GM19467 (cell line): Measurements from ENCODE around the gene SNUPN.
"Not testable (repeated sequence)": the region's sequence is repeated elsewhere in the genome, so short reads cannot be mapped to it uniquely, and the experiment has no call there.

Source experiments
- ATAC-seq: cut with Tn5 transposase; IDR thresholded peaks from one replicate; pipeline ENCODE4 v1.9.1; 2021; ENCODE audit warnings: mild to moderate bottlenecking, moderate library complexity; ENCODE audit not compliant: unreplicated experiment

SNUPN gene

DNA sequence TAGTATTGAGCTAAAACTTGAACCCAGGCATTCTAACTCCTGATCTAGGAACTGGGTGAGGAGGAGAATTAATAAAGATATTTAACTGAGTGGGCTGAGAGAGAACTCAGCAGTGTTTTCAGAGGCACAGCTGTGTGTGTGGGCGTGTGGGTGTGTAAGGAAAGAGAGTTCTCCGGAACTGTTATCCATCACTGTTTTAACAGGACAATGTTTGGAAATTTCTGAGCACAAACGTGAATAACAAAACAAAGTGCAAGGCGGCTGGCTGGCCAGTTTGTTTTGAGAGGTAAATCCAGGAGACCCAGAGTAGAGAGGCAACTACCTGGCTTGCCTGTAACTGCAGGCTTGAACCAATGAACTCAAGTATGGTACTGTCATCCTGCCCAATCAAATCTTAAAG, 41.4 kb downstream of the SNUPN start:
- no peak for ATAC-seq

DNA sequence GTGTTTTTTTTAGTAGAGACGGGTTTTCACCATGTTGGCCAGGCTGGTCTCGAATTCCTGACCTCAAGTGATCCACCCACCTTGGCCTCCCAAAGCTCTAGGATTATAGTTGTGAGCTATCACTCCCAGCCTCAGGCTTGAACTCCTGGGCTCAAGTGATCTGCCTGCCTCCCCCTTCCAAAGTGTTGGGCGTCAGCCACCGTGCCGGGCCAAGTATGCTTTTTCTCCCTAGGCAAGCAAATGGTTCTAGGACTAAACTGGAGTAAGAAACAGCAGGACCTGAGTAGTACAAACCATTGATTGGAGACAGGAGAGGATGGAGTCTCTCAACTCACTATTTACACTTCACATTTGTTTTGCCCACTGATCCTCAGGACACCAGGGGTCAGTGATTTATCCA, 41.8 kb downstream of the SNUPN start:
- no peak for ATAC-seq

DNA sequence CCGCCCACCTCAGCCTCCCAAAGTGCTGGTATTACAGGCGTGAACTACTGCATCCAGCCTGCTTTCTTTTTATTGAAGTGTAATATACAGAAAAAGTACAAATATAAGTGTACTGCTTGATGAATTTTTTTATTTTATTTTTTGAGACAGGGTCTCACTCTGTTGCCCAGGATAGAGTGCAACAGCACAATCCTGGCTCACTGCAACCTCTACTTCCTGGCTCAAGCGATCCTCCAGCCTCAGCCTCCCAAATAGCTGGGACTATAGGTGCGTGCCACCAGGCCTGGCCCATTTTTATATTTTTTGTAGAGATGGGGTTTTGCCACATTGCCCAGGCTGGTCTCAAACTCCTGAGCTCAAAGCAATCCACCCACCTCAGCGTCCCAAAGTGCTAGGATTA, 42.6 kb downstream of the SNUPN start:
- not testable (repeated sequence) for ATAC-seq

DNA sequence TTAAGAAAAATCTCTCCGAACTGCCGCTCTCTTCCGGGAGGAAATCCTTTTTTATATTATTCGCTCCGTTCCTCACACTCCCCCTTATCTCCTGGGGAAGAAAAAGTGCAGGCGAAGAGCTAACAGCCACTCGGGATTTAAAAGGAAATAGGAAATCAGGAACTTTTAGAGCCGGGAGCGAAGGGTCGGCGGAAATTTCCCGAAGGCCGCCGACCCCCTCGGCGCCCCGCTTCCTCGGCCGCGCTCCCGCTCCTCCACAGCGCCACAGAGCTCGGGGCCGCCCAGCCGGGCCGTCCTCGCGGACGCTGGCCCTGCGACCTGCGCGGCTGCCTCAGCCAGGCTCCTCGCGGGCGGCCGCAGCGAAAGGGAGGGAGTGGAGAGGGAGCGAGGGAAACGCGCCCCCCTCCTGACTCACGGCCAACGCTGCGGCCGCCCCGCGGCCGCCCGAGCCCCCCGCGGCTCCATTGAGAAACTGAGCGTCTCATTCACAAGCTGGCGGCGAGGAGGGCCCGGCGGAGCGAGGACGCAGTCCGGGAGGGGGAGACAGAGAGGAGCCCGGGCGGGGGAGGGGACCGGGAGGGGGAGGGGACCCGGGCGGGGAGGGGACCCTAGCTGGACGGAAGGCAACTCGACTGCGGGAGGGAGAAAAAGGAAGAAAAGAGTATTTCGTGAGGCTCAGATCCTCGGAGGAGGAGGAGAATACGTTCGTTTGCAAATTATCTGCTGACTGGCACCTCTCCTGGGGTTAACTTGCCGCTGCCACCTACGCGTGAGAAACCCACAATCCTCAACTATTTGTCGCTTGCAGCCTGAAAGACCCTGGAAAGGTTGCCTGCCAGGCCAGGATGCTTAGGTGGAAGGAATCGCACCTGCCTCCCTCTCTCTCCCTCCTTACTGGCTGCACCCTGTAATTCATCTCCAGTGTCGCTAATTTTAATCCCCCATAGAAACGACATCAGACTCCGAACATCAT, 46.3 kb downstream of the SNUPN start, which contains the start of gene PTPN9:
Gene PTPN9, minus strand, starts transcription at position 368 of the 973 bp plus-strand sequence. CDS start 539 bp downstream, outside the sequence.
- ATAC-seq: peak; percentile 49

DNA sequence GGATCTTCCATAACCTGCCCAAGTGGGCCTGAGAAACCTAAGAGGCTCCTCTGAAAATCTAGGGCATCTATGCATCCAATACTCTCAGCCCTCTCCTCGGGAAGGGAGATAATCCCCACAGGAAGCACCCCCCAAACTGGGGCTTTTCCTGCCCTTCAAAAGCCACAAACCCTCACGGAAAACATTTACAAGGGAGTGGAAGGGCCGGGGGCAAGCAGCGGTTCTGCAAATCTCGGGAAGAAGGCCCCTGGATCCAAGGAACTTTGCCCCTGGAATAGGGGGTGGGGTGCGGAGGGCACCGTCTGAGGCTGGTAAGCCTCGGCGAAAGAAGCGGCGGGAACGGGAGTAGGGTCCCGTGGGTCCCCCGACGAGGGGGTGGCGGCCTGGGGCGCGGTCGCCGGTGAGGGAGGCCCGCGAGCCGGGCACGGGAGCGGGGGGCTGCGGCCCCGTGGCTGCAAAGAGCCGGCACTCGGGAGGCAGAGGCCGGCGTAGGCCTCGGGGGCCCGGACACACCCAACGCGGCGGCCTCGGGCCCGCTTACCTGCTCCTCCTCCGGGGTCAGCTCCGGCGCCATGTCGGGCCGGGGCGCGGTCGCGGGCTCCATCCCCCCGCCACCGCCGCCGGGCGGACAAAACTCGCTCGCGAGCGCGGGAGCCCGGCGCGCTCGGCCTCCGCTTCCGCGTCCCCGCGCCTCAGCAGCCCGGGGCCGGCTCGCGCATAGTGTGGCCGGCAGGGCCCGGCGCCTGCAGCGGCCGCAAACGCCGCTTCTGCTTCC, 47.2 kb downstream of the SNUPN start:
- no peak for ATAC-seq

DNA sequence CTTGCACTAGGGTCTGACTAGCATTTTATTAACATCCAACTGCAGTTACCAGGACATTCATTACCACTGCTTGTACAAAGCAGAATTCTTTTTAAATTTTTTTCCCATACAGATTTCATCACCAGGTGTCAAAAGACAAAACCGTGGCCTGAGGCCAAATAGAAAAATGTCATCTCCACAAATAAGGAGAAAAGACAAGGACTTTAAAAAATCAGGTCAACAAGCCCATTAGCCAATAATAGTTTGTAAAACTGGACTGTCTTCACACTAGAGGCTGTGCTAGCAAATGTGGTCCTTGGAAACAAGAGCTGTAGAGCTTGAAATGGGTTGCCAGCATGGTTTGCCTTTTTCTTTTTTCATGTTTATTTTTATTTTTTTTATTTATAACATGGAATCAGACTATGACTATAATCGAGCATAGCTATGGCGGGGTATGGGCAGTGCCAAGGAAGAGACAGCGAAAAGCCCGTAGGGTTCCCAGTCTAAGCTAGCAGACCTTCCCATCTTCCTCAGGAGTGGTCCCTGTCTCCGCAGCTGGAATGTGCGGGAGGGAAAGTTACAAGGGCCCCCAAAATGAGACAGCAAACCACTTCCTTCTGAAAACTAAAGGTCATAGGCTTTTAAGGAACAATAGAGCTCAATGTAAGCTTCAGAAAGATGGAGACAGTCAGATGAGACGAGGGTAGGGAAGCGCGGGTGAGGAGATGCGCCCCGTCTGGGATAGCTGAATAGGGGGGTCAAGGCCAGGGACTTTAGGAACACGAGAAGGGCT, 47.9 kb downstream of the SNUPN start:
- ATAC-seq: no peak

DNA sequence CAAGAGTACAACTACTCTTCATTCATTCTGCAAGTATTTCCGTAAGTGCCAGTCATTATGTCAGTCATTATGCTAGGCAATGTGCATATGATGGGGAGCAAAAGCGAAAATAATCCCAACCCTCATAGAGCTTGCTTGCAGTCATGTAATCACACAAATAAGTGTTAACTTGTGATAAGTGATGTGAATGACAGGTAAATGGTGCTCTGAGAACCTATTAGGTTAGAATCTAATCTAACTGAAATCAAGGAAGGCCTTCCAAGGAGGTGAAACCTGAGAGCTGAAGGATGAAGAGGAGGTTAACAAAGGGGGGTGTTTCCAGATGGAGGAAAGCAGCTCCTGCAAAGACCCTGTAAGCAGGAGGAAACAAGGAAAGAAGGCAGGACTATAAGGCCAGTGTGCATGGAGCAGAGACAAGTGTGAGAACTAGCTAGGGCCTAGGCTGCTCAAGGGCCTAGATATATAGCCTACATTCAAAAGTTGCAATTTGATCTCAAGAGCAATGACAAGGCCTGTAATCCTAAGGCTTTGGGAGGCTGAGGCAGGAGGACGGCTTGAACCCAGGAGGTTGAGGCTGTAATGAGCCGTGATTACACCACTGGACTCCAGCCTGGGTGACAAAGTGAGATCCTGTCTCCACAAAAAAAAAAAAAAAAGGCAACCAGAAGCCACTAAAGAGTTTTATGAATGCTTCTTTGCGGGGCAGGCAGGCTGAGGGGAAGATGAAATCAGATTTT, 51.7 kb downstream of the SNUPN start:
- ATAC-seq: no peak

DNA sequence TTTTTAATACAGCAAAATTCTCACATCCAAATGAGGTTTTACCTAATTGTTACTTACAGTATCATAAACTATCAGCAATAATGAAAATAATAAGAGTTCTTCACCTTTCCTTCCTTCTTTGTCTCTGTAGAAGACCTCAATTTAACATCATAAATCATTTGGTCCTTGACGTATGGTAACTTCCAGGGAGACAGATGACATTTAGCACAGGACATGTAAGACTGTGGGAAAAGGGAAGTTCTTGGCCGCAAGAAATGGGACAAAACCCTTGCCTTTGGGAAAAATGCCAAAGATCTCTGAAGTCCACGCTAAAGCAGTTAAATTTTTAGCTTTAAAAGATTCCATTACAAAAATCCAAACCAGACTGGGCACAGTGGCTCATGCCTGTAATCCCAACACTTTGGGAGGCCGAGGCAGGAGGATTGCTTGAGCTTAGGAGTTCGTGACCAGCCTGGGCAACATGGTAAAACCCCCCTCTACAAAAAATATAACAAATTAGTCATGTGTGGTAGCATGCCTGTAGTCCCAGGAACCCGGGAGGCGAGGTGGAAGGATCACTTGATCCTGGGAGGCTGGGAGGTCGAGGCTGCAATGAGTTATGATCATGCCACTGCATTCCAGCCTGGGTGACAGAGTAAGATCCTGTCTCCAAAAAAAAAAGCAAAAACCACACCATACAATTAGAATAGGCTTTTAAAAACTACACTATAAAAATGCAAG, 55.2 kb downstream of the SNUPN start:
- ATAC-seq: no peak

DNA sequence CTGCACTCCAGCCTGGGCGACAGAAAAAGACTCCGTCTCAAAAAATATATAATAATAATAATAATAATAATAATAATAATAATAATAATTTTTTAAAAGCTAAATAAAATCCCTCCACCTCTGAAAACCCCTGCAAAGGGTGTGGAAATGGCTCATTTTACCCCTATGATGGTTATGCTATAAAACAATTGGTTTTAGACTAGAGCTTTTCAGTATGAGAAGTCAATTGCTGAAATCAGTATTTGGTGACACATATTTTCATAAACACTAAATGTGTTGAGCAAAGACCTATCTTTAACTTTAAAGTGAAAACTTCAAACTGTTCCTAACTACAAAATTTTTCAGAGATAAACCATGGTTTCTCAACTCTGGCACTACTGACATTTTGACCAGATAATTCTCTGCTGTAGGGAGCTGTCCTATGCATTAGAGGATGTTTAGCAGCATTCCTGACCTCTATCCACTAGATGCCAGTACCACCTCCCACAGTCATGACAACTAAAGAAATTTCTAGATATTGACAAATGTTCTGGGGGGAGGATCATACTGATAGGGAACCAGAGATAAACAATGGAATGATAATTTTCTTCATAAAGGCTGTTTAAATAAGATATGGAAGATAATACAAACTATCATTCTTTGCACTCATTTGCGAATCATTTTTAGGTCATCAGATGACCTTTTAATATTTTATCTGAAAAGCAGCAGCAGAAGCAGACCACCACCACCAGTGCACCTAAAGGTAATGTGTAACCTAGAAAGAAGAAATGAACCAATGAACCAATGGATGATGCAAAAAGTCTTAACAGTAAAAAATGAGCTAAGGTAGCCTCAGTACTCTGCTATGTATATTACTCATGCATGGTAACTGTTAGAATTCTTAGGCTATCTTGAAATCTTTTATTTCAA, 60.2 kb downstream of the SNUPN start:
- ATAC-seq: no peak

DNA sequence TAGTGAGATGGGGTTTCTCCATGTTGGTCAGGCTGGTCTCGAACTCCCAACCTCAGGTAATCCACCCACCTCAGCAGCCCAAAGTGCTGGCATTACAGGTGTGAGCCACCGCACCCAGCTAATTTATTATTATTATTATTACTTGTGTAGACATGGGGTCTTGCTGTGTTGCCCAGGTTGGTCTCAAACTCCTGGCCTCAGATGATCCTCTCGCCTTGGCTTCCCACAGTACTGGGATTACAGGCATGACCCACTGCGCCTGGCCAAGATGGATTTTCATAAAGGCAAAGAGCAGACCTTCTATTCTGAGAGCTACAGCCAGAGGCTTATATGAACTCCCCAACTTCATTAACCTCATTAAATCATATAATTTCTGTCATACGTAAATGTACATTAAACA, 63.6 kb downstream of the SNUPN start:
- no peak for ATAC-seq

DNA sequence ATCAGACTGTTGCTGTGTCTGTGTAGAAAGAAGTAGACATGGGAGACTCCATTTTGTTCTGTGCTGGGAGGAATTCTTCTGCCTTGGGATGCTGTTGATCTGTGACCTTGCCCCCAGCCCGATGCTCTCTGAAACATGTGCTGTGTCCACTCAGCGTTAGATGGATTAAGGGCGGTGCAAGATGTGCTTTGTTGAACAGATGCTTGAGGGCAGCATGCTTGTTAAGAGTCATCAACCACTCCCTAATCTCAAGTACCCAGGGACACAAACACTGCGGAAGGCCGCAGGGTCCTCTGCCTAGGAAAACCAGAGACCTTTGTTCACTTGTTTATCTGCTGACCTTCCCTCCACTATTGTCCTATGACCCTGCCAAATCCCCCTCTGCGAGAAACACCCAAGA, 66.2 kb downstream of the SNUPN start:
- ATAC-seq: not testable (repeated sequence)

DNA sequence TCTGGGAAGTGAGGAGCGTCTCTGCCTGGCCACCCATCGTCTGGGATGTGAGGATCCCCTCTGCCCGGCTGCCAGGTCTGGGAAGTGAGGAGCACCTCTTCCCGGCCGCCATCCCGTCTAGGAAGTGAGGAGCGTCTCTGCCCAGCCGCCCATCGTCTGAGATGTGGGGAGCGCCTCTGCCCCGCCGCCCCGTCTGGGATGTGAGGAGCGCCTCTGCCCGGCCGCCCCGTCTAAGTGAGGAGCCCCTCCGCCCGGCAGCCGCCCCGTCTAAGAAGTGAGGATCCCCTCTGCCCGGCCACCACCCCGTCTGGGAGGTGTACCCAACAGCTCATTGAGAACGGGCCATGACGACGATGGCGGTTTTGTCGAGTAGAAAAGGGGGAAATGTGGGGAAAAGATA, 66.6 kb downstream of the SNUPN start:
- not testable (repeated sequence) for ATAC-seq

DNA sequence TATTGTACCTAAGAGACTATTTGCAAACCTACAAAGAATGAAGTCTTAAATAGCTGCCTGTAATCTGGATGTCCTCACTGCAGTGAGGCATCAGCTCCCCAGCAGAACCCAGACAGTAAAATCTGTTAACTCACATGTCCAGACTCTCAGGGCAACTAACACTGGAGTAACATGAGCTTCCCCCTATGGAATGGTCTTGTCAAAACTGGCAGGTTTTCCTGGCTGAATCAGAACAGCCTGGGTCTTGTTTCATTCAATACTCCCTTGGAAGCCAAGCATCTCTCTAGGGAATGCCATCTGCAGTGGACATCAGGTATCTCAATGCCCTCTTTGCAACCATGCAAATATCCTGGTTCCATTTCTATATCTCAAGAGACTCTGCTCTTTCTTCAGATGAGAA, 70.8 kb downstream of the SNUPN start:
- ATAC-seq: no peak

DNA sequence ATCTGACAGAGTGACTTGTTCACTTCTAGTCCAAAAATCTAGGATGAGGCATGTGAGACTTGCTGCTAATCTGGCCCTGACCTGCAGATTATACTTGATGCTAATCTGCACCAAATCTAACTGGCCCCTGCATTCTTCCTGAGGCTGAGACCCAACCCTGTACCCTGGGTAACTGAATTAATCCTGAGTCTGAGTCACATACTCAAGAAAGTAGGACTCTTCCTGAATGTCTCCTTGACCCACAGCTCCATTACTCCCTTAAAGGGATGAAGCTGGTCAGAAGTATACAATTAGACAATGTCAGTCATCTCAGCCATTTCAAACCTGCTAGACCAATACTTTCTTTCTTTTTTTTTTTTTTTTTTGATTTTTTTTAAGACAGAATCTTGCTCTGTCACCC, 71.9 kb downstream of the SNUPN start:
- no peak for ATAC-seq

DNA sequence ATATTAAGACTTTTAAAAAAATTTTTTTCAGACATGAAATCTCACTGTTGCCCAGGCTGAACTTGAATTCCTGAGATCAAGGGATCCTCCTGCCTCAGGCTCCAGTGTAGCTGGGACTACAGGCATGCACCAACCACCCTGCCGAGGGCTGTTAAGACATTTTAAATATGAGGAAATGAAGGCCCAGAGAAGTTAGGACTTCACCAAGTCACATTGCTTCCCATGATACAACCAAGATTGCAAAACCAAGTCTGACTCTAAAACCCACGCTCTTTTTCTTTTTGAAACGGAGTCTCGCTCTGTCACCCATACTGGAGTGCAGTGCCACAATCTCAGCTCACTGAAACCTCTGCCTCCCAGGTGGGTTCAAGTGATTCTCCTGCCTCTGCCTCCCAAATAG, 74.4 kb downstream of the SNUPN start:
- ATAC-seq: no peak
